Nephron progenitor cell (in vitro differentiated cells): ENCODE data around the gene EIPR1.
"Not testable (repeated sequence)": the region's sequence is repeated elsewhere in the genome, so short reads cannot be mapped to it uniquely, and the experiment has no call there.

Experiments used
- DNase-seq: peaks from one replicate; pipeline ENCODE4 v3.0.0; 2021
- H3K27ac Mint-ChIP-seq: 2 replicates; pipeline ENCODE4 v1.8.0; 2021; ENCODE audit warnings: mild to moderate bottlenecking, moderate library complexity, mixed read lengths
- H3K27me3 Mint-ChIP-seq: 2 replicates; pipeline ENCODE4 v1.8.0; 2021; ENCODE audit warnings: mild to moderate bottlenecking, low read depth, mixed read lengths; ENCODE audit not compliant: poor library complexity
- H3K36me3 Mint-ChIP-seq: 2 replicates; pipeline ENCODE4 v1.8.0; 2021; ENCODE audit warnings: low read depth, mixed read lengths
- H3K4me1 Mint-ChIP-seq: 2 replicates; pipeline ENCODE4 v1.8.0; 2021; ENCODE audit warnings: mixed read lengths
- H3K4me3 Mint-ChIP-seq: 2 replicates; pipeline ENCODE4 v1.8.0; 2021; ENCODE audit warnings: mild to moderate bottlenecking, moderate library complexity, mixed read lengths
- H3K9me3 Mint-ChIP-seq: 2 replicates; pipeline ENCODE4 v1.8.0; 2021; ENCODE audit warnings: mild to moderate bottlenecking, moderate library complexity, mixed read lengths
- TF ChIP-seq, protein P1 (sequence below): fragments of 200-600 bp; sonication (generic); IDR thresholded peaks from 2 replicates; pipeline ENCODE4 v1.5.0; 2021; ENCODE audit warnings: antibody characterized with exemption

EIPR1 gene

DNA sequence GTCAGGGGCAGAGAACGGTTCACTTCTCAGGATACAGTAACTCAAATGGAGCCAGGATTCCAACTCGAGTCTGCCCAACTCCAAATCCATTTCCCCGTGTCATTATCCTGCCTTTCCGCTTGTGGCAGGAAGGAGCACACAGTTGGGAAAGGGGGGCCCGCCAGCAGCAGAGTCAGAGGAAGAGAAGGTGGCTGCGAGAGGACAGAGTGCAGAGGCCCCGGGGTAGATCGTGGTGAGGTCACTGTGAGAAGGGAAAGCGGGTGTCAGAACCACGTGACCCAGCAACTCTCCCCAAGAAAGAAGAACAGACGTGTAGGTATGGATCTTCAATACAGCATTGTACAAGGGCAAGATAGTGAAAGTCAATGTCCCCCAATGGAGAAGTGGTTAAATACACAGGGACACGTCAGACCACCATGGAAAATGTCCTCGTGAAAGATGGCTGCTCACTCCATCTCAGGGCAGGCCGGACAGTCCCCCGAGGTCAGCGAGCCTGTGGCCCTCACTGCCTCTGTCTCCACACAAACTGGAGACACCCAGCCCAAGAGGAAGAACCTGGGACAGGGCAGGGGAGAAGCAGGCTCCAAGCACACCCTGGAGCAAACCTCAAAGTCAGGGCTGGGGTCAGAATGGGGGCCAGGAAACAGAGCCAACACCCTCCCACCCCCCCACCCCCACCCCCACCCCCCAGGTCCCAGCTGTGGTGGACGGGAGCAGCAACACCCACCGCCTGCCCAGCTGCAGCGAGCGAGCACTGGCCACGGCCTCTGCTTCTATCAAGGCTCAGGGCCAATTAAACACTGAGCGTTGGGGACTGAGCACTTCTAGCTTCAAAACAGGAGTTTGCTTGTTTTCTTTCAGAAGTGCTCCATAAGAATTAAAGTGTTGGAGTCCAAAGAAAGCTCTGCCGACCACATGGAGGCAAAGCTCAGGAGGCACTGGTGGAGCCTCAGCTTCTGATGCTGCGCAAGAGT, 92.7 kb downstream of the EIPR1 start:
- TF ChIP-seq, protein P1, sequence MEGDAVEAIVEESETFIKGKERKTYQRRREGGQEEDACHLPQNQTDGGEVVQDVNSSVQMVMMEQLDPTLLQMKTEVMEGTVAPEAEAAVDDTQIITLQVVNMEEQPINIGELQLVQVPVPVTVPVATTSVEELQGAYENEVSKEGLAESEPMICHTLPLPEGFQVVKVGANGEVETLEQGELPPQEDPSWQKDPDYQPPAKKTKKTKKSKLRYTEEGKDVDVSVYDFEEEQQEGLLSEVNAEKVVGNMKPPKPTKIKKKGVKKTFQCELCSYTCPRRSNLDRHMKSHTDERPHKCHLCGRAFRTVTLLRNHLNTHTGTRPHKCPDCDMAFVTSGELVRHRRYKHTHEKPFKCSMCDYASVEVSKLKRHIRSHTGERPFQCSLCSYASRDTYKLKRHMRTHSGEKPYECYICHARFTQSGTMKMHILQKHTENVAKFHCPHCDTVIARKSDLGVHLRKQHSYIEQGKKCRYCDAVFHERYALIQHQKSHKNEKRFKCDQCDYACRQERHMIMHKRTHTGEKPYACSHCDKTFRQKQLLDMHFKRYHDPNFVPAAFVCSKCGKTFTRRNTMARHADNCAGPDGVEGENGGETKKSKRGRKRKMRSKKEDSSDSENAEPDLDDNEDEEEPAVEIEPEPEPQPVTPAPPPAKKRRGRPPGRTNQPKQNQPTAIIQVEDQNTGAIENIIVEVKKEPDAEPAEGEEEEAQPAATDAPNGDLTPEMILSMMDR: no peak
- peaks cover 10% of the 10 kb centered on the region for H3K9me3 Mint-ChIP-seq
- no peak for DNase-seq
- H3K36me3 Mint-ChIP-seq: peaks cover 23% of the 10 kb centered on the region
- H3K27ac Mint-ChIP-seq: peak overlapping the region; percentile 45
- peaks cover 53% of the 10 kb centered on the region for H3K4me1 Mint-ChIP-seq
- no peak overlapping the region for H3K4me3 Mint-ChIP-seq
- H3K27me3 Mint-ChIP-seq: no peaks in the 10 kb centered on the region

GRCh38 chr2:3283876-3284656, 93.6 kb downstream of the EIPR1 start:
- Mint-ChIP-seq H3K36me3 (peaks cover 14% of the 10 kb centered on the region), H3K27ac (peak overlapping the region; percentile 45), H3K4me1 (peaks cover 44% of the 10 kb centered on the region)
- not testable (repeated sequence) for DNase-seq, H3K27me3 Mint-ChIP-seq, H3K4me3 Mint-ChIP-seq, H3K9me3 Mint-ChIP-seq

DNA sequence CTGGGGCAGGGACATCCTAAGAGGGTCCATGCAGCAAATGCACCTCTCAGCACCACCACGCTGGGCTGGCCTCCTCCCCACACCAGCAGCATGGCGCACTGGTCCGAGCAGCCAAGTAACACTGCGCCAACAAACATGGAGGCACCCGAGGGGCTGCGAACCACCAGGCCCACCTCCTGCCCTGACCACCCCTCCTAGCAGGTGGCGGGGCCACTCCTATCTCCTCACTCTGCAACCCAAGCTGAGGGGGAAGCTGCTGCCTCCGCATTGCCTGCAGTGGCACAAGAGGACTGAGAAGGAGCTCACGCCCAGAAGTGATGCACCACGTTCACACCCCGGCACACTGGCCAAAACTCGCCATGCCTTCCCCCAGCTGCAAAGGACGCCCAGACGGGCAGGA, 94.4 kb downstream of the EIPR1 start:
- Mint-ChIP-seq H3K27me3 (no peaks in the 10 kb centered on the region), H3K4me1 (peaks cover 42% of the 10 kb centered on the region), H3K4me3 (no peak overlapping the region), H3K36me3 (peaks cover 11% of the 10 kb centered on the region), H3K9me3 (peaks cover 10% of the 10 kb centered on the region), H3K27ac (no peak overlapping the region)
- TF ChIP-seq, protein P1: no peak
- no peak for DNase-seq

DNA sequence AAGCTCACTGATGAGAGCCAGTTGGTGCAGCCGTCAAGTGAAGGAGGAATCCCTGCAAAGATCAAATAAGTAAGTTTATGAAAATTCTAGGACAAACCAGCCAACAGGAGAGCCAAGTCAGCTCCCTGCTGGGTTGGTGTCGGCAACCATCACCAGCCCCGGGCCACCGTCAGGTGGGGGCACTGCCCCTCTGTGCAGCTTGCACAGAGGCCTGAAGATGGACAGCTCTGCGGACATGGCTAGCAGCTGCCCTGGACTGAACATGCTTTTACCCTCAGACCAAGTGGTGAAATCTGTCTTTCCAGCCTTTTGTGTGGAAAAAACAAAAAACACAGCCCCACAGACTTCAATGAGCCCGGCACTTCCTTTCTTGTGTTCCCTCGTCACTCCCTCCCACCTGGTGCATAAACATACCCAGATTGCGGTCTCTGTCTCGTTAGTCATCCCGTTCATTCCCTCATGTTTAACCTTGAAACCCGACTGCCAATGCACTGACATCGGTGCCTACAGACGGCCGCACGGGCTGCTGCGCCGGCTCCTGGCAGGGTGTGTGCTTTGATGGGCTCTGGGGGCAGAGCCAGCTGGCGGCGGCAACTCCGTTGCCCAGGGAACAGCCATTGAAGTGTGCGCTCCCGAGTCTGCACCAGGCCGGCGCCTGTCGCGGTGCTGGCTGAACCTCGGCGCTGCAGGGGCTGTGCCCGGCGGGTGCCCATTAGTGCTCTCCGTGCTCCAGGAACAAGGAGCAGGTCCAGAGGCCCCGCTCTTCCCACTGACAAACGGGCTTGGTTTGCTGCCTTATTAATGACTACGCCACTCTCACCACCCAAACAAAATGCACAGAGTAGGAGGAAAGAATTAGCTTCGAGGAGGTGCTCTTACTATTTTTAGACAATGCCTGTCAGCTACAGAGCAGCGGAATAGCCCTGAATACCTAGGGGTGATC, 95.3 kb downstream of the EIPR1 start:
- H3K4me1 Mint-ChIP-seq: peaks cover 37% of the 10 kb centered on the region
- H3K27ac Mint-ChIP-seq: peak overlapping the region; percentile 78

DNA sequence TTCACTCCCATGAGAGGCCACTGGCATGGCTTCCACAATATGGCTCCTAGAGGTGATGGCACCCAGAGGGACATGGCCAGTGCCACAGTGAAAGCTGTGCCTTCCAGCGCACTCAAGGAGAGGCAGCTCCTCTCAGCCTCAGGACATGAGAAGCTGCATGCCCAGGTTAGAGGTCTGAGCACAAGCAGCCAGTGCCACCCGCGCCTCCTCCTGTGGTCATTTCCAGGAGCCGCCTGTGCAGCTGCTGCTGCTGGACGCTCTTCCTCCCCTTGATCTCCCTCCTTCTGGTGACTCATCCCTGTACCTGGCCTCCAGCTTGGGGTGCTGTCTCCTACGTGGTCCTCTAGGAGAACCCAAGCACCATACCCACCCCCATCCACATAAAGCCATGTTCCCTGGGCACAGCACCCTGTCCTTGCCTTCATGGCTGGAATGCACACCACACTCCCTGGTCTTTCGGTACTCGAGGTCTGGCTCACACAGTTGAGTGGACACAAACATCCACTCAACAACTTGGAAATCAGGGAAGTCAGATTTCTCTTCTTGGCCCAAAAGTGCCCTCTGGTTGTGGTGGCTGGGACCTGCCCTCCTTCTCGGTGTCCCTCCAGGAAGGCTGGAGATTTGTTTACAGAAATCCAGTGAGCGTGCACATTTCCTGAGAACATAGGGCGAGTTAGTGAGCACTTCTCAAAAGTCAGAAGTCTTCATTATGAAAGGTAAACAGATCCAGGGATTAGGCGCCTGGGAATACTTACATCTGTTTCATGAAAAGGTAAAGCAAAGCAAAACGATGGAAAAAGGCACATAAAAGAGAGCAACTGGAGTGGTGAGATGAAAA, 96.7 kb downstream of the EIPR1 start:
- H3K4me1 Mint-ChIP-seq: peaks cover 33% of the 10 kb centered on the region
- TF ChIP-seq, protein P1: no peak
- H3K36me3 Mint-ChIP-seq: peaks cover 9% of the 10 kb centered on the region
- DNase-seq: no peak
- no peaks in the 10 kb centered on the region for H3K27me3 Mint-ChIP-seq
- no peak overlapping the region for H3K4me3 Mint-ChIP-seq
- H3K9me3 Mint-ChIP-seq: peaks cover 5% of the 10 kb centered on the region
- no peak overlapping the region for H3K27ac Mint-ChIP-seq

More for the DNA sequence above, 95.3 kb downstream of the EIPR1 start:
- TF ChIP-seq, protein P1: no peak
- H3K27me3 Mint-ChIP-seq: no peaks in the 10 kb centered on the region
- H3K4me3 Mint-ChIP-seq: no peak overlapping the region
- no peak for DNase-seq
- H3K36me3 Mint-ChIP-seq: peaks cover 6% of the 10 kb centered on the region
- H3K9me3 Mint-ChIP-seq: peaks cover 5% of the 10 kb centered on the region
